HEK293T (cell line): ENCODE measurements around the gene CD82.

Experiments
- BHLHE40 ChIP-seq: fragments of 450-650 bp; IDR thresholded peaks from 2 replicates; pipeline ENCODE4 v1.6.1; 2016; ENCODE audit warnings: mild to moderate bottlenecking, moderate library complexity, borderline replicate concordance
- FOXK2 ChIP-seq: fragments of 450-650 bp; IDR thresholded peaks from 2 replicates; pipeline ENCODE4 v1.6.1; 2016; ENCODE audit warnings: mild to moderate bottlenecking
- NFRKB ChIP-seq: fragments of 450-650 bp; IDR thresholded peaks from 2 replicates; pipeline ENCODE4 v1.6.1; 2016; ENCODE audit warnings: mild to moderate bottlenecking, moderate library complexity
- SUZ12 ChIP-seq: fragments of 450-650 bp; IDR thresholded peaks from 2 replicates; pipeline ENCODE4 v1.6.1; 2016; ENCODE audit warnings: mild to moderate bottlenecking
- TARDBP ChIP-seq: fragments of 450-650 bp; IDR thresholded peaks from 2 replicates; pipeline ENCODE4 v1.6.1; 2016
- TF ChIP-seq, protein P1 (sequence below): fragments of 450-650 bp; IDR thresholded peaks from 2 replicates; pipeline ENCODE4 v1.6.1; 2016

GRCh38 chr11:44632466-44633123 lies 67.1 kb downstream of the CD82 start:
- TF ChIP-seq SUZ12: no peak
- TF ChIP-seq, protein P1, sequence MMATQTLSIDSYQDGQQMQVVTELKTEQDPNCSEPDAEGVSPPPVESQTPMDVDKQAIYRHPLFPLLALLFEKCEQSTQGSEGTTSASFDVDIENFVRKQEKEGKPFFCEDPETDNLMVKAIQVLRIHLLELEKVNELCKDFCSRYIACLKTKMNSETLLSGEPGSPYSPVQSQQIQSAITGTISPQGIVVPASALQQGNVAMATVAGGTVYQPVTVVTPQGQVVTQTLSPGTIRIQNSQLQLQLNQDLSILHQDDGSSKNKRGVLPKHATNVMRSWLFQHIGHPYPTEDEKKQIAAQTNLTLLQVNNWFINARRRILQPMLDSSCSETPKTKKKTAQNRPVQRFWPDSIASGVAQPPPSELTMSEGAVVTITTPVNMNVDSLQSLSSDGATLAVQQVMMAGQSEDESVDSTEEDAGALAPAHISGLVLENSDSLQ: no peak
- TF ChIP-seq BHLHE40: no peak
- TF ChIP-seq NFRKB: no peak
- no peak for TF ChIP-seq FOXK2
- TF ChIP-seq TARDBP: no peak
